GM12892 (cell line): Measurements from ENCODE around the gene STAMBPL1.

Experiments used
- POLR2A ChIP-seq: IDR thresholded peaks from 2 replicates; pipeline ENCODE4 v1.6.1; 2011; ENCODE audit warnings: low read depth, low read length, control low read depth
- POLR2AphosphoS5 ChIP-seq: IDR thresholded peaks from 2 replicates; pipeline ENCODE4 v1.6.1; 2011; ENCODE audit warnings: low read depth, low read length, control low read depth

DNA sequence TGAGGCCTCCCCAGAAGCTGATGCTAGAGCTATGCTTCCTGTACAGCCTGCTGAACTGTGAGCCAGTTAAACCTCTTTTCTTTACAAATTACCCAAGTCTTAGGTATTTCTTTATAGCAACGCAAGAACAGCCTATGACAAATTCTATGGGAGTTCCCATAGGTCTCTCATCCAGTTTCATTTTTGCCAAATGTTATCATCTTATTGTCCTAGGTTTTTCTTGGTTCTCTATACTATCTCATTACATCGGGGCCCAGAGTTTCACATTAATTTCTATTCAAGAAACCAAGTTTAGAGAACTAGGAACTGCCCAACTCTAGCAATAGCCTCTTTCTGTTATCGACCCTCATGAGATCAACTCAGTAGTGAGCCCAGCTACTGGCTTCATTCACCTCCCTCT is 56.6 kb downstream of the STAMBPL1 start:
- no peak for TF ChIP-seq POLR2A
- no peak for TF ChIP-seq POLR2AphosphoS5
